Fibroblast of skin of right quadriceps (primary cell): ENCODE data around the gene DNAJC11.
A peak's percentile ranks its signal among the peaks of the same experiment; 100 is the strongest.
"Not testable (repeated sequence)": the region's sequence is repeated elsewhere in the genome, so short reads cannot be mapped to it uniquely, and the experiment has no call there.

Source experiments
- DNase-seq: peaks from one replicate; pipeline ENCODE4 v3.0.0-alpha.2; 2013

DNAJC11 gene

DNA sequence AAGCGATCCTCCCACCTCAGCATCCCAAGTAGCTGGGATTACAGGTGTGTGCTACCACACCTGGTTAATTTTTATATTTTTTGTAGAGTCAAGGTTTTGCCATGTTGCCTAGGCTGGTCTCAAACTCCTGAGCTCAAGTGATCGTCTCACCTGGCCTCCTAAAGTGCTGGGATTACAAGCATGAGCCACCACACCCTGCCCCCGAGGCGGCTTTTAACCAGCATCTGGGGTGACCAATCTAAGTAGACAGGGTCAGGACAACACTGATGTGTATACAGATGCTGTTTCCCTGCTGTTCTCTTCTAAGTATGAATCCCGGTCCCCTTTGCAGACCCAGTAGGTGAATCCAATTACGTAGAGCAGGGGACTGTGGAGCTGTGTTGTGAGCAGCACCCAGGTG is 53.1 kb downstream of the DNAJC11 start:
- no peak for DNase-seq

DNA sequence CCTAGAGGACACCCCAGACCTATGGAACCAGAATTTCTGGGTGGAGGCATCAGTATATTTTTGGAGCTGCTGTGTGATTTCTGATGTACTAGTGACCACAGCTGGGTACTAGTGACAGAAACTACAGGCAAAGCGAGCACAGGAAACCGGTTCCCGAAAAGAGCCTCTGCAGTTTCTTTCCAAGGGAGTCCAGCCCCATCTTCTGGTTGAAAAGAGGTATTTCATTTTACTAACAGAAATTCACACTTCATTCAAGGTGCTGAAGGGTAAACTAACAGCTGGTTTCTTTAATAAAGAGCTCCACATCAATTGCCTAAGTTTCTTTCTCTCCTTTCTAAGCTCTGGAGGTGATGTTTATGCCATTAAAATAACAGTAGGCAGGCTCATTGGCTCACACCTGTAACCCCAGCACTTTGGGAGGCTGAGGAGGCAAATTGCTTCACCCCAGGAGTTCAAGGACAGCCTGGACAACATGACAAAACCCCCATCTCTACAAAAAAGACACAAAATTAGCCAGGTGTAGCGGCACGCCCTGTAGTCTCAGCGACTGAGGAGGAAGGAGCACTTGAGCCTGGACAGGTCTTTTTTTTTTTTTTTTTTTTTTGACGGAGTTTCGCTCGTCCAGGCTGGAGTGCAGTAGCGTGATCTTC is 55.0 kb downstream of the DNAJC11 start:
- DNase-seq: peak; percentile 44

- DNase-seq: no peak
Measured at GRCh38 chr1:6645018-6645417, 56.6 kb downstream of the DNAJC11 start.

DNA sequence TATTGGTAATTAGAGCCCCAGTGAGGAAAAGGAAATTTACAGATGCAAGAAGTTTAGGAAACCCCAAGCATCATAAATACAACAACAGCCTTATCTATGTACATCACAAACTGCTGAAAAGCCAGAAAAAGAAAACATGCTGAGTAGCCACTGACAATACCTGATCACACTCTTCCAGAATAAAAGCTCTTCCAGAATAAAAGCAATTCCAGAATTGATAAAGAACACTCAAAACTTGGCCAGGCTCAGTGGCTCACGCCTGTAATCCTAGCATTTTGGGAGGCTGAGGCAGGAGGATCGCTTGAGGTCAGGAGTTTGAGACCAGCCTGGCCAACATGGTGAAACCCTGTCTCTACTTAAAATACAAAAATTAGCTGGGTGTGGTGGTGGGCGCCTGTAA is 60.7 kb downstream of the DNAJC11 start:
- not testable (repeated sequence) for DNase-seq

GRCh38 chr1:6638226-6638625 is 63.4 kb downstream of the DNAJC11 start:
- DNase-seq: peak; percentile 37

- no peak for DNase-seq
Measured at GRCh38 chr1:6637770-6638169, 63.8 kb downstream of the DNAJC11 start.

DNA sequence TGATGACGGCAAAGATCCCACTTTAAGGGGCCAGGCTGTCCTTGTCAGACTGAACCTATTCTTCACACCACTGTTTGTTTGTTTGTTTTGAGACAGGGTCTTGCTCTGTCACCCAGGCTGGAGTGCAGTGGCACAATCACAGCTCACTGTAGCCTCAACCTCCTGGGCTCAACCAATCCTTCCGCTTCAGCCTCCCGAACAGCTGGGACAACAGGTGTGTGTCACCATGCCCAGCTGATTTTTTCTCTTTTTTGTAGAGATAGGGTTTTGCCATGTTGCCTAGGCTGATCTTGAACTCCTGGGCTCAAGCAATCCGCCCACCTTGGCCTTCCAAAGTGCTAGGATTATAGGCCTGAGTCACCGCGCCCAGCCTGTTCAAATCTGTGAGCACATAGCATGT is 64.8 kb downstream of the DNAJC11 start:
- not testable (repeated sequence) for DNase-seq

GRCh38 chr1:6635910-6636760 is 65.5 kb downstream of the DNAJC11 start:
- no peak for DNase-seq

DNA sequence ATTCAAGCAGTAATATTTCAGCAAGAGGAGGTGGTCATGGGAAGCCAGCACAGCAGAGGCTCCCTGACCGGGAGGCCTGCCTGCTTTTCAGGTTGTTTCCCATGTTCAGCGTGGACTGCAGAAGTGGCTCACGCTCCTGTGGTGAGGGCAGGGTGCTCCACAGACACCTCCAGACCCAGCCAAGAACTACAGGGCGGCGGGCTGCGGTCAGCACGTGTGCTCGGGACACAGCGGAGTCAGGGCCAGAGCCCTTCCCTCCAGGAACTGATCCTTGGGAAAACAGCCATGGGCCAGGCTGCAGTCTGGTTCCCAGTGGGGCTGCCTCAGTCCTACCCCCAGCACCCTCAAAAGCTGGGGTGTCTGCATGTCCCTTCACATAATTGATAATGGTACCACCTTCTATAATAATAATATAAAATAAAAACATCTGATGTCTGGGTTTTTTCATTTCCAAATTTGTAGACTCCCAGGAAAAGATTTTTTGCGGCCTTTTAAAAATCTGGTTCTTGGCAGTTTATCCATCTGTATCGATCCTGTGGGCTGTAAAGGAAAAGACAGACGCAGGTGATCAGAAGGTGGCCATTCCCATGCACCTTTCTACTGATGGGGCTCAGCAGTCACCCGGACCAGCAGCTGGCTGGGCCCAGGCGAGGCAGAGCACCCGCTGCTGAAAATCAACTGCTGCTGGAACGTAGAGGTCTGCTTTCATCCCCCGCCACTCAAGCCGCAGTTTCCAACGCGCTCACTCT is 66.3 kb downstream of the DNAJC11 start:
- no peak for DNase-seq

GRCh38 chr1:6634371-6635052 is 67.1 kb downstream of the DNAJC11 start:
- peak; percentile 19 for DNase-seq

GRCh38 chr1:6632588-6633514 is 68.8 kb downstream of the DNAJC11 start:
- no peak for DNase-seq

GRCh38 chr1:6631058-6631457 is 70.6 kb downstream of the DNAJC11 start:
- DNase-seq: no peak

DNA sequence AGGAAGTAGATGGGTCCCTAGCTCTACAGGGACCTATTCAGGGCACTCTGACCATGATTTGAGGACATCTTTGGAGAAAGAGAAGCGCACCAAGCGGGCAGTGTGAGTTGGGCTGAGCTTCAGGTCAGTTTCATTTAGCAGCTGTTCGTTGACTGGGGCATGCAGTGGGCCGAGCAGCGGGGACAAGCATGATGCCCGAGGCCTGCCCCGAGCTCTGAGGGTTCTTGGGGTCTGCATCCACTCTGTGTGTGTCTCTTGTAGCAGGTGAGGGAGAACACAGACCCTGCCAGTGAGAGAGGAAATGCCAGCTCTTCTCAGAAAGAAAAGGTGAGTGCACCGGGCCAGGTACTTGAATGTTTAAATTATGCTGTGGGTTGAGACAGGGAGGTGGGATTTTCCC is 71.6 kb downstream of the DNAJC11 start:
- no peak for DNase-seq

- DNase-seq: no peak
Measured at GRCh38 chr1:6628971-6629479, 72.6 kb downstream of the DNAJC11 start.

GRCh38 chr1:6627841-6628545 is 73.6 kb downstream of the DNAJC11 start:
- no peak for DNase-seq

- DNase-seq: no peak
Measured at GRCh38 chr1:6627031-6627430, 74.6 kb downstream of the DNAJC11 start.

GRCh38 chr1:6625584-6626149 is 75.9 kb downstream of the DNAJC11 start:
- peak; percentile 71 for DNase-seq

DNA sequence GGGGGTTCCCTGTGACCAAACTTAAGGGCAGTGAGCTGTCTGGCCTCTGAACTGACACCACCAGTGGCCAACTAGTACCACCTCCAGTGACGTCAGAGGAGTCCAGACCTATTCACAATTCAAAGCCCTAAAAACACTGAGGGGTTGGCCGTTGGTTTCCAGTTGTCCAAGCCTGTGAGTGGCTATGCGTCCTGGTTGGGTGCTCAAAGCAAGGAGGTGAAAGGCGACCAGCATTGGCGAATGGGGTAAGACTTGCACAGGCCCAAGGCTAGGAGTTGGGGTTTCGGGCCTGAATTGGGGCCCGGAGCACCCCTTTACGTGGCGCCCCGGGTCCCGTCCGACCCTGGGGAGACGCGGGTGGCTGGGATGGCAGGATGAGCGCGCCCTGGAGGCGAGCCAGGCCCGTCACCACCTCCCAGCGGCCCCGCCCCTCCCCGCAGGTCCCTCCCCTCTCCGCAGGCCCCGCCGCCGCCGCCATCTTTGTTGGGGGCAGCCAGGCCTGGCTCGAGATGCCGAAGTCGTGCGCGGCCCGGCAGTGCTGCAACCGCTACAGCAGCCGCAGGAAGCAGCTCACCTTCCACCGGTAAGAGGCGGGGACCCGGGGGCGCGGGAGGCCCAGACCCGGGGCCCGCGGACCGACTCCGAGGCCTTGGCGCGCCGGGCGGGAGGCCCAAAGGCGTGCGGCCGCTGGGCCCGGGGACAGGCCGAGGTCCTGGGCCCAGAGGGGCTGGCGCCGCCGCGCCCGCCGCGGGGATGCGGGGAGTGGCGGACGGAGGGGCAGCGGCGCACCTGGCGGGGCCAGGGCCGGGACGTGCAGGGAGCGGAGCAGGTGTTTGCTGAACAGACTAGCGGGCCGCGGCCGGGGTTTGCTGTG is 76.7 kb downstream of the DNAJC11 start, which contains the start of gene THAP3:
Gene THAP3, plus strand, starts transcription at position 159 of the 874 bp plus-strand sequence. Its CDS starts 351 bp downstream, at position 510.
- peak; percentile 84 for DNase-seq

GRCh38 chr1:6623269-6623965 is 78.2 kb downstream of the DNAJC11 start:
- no peak for DNase-seq
